NCI-H2107 (cell line): ENCODE results near the gene MB.
"Not testable (repeated sequence)": the region's sequence is repeated elsewhere in the genome, so short reads cannot be mapped to it uniquely, and the experiment has no call there.

Source experiments
- DNase-seq: peaks from one replicate; lab custom pipeline; 2025; lab: John Stamatoyannopoulos, UW

The MB gene

DNA sequence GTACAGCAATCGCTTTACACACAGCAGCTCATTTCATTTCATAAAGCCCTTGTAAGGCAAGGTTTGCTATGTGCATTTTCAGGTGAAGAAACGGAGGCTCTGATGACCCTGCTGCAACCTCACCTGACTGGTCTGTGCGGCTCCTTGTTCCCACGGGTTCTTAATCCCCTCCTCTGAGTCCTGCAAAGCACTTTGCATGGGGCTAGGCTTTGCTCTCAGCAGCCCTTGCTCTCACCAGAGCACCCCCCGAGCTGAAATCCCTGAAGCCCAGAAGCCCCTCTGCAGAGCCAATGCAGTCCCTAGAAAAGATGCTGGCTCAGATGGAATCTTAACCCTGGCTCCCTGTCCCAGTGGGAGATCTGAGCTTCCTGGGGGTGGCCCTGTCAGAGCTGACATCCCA is 20.1 kb upstream of the MB start:
- DNase-seq: no peak

DNA sequence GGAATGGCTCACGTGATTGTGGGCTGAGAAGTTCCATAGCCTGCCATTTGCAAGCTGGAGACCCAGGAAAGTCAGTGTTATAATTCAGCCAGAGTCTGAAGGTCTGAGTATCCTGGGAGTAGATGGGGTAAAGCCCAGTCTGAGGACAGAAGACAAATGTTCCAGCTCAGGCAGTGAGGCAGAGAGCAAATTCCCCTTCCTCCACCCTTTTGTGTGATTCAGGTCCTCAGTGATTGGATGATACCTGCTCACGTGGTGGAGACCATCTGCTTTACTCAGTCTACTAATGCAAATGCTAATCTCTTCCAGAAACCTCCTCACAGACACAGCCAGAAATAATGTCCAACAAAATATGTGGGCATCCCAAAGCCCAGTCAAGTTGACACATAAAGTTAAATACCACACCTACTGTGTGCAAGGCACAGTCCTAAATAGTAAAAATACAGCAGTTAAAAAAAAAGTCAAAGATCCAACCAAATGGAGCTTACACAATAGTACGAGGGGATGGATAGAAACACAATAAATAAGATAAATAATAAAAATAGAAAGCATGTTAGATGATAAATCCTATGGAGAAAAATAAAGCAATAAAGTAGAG is 17.9 kb upstream of the MB start:
- no peak for DNase-seq

DNA sequence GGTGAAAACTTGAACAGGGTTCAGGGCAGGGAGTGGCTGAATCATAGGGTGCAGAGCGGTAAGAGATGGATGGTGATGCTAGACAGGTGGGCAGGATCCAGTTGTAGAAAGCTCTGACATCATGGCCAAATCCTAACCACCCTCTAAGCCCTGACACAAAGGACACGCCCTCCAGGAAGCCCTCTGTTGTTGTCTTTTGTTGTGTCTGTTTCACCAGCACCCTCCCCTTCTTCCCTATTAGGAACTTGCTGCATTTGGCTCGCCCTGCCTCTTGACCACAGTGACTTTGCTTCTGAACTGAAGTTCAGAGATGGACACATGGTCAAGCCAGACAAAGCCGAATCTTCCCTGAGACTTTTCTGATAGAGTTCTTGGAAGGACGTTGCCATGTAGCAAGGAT is 16.9 kb upstream of the MB start:
- no peak for DNase-seq

DNA sequence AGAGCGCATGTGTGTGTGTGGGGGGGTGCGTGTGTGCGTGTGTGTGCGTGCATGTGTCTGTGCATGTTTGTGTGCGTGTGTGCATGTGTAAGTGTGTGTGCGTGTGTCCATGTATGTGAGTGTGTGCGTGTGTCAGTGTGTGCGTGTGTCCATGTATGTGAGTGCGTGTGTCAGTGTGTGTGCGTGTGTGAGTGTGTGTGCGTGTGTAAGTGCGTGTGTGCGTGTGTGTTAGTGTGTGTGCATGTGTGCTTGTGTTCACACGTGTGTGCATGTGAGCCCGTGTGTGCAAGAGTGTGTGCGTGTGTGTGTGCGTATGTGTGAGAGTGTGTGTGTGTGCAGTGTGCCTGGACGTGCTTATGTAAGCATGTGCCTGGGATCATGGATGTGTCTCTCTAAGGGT is 16.4 kb upstream of the MB start:
- no peak for DNase-seq

DNA sequence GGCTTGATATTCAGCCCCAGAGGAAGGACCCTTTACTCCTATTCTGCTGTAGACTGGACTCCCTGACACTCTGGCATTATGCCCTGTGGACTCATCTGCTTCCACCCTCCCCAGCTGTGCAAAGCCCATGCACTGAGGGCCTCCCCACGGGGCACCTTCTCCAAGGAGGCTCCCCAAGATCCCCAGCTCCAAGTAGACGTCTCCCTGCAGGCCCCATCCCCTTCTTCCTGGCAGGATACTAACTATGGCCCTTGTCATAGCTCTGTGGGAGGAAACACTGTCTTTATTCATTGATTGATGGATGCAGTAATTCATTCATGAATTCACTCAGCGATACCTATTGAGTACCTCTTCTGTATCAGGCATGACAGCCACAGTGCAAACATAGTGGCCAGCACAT is 15.8 kb upstream of the MB start:
- DNase-seq: no peak

DNA sequence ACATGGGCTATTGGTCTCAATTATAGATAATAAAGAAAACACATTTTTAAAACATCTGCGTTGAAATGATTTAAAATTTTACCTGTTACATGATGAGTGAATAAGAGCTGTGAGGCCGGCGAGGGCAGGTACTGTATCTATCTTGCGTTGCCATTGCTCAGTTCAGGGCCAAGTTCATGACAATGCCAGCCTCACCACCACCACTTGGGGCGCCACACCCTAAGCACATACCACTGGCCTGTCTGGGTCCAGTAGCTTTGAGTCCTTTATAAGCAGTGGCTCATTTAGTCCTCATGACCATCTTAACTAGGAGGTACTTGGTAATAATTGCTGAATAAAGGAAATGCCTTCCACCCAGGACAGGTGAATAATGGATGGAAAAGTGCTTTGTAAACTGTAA is 14.5 kb upstream of the MB start:
- DNase-seq: no peak

DNA sequence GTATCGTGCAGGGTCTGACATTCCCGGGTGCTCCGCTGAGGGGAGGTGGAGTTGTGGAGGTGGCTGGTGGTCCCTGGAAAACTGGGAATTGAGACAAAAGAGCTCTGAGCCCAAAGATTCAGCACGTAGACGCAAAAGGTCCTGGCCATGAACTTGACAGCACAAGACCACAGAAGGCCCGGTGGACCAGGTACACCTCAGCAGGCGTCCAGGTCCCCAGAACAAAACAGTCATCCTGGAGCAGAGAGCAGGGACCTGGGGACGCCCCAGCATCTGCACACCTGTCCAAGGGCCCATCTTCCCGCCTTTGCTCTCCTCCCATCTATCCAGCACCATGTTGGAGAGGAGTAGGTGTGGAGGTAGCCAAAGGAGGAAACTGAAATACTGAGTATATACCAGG is 13.8 kb upstream of the MB start:
- DNase-seq: no peak

DNA sequence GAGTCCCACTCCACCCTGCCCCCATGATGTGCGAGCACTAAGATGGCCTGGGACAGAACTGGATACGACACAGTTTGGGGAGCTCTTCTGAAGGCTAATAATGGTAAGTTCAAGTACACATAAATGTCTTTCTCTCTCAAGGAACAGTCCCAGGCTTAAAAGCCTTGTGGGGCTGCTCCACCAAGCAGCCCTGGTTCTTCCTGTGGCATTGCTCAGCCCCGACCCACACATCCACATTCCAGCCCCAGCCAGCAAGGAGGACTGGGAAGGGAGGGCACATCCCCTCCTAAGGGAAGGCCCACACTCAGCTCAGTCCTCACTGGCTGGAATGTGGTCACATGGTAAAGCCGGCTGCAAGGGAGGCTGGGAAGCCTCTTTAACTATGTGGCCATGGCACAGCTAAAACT is 13.3 kb upstream of the MB start:
- DNase-seq: no peak

DNA sequence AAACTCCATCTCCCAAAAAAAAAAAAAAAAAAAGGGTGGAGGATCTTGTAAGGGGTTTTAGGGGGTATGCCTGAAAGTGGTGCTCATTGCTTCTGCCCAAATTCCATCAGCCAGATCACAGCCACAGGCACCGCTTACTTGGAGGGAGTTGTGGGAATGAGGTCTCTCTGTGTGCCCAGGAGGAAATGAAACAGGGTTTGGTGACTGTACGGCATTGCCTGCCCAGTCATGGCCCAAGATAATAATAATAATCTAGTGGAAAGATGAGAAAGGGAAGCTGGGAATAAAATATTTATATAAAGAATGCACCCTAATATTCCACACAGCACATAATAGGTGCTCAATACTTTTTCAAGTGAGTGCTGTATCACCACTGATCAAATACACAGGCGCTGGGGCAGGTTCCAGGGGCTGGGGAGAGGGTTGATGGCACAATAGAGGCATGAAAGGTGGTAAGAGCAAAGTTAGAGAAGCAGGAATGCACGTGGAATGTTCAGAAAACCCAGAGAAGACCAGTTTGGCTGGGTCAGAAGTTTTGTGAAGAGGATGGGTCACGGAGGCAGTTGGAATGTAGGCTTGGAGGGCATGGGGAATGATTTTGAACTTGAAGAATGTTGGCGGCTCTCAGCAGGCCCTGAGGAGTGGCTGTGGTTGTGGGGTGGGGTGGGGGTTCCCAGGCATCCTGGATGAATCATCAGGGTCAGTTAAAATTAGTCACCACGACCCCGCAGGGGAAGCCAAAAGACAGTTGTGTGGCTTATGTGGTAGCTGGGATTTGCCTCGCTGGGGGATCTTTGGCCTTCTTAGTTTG is 12.5 kb upstream of the MB start:
- no peak for DNase-seq

DNA sequence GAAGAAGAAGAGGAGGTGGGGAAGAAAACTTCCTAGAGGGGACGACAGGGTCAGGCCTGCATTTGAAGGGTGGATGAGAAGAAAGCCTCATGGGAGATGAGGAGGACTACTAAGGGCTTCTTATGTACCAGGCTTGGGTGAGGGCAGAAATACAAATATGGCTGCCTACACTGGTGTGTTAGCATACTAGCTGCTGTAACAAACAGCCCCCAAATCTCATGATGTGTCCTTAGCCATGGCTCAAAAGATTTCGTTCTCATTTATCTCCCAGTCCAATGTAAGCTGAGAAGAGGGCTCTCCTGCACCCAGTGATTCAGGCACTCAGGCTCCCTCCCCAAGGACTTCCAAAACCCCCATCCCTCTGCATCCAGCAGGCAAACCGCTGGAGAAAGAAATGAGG is 11.6 kb upstream of the MB start:
- no peak for DNase-seq

DNA sequence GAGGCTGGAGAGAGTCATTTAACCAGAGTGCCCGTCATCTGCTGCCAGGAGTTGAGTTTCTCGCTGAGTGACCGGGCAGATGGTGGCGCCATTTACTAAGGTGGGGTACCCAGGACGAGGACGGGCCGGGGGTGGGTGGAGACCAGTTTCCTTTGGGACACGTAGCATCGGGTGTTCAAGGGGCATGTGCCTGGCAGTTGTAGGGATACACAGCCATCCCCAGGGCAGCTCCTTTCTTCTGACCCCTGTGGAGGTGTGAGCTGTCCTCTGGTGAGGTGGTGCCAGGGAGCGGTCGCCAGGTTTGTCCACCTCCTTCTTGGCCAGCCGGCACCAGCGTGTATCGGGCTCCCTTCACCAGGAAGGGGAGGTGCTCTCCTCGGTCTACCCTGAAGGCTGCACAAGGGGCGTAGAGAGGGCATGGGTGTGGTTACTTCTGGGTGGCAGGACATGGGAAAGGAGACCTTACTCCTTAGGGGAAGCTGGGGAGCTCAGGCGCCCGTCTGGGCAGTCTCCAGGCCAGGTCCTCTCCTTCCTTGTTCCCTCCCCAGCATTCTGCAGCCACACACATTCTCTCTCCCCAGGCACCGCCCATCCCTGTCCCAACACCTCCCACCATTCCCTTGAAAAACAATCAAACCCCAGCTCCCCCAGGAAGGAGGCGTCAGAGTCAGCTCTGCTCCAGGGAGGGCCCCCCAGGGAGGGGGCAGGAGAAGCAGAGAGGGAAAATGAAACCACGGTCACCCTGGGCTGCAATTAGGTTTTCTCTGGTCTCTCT is 10.3 kb upstream of the MB start:
- peak; percentile 55 for DNase-seq

DNA sequence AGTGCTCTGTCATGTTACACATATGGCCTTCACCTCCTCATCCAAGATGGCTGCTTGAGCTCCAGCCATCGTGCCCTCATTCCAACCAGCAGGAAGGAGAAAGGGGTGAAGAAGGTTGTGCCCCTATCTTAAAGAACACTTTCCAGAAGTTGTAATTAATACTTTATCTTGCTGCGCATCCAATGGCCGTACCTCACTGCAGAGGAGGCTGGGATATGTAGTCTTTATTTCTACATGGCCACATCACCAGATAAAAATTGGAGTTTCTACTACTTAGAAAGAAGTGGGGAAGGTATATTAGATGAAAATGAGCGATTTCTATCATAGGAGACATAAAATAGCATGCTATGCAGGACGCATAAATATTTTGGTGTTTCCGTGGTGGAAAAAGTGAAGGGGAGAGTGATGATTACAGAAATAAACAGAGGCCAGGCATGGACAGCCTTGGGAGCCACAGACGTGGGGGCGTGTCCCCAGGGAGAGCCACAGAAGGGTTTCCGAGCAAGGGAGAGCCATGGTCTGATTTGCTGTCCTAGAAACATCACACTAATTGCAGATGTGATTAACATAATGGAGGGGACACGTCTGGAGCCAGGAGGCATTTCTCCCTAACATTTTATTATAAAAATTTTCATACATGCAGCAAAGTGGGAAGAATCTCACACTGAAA is 8.8 kb upstream of the MB start:
- DNase-seq: no peak

DNA sequence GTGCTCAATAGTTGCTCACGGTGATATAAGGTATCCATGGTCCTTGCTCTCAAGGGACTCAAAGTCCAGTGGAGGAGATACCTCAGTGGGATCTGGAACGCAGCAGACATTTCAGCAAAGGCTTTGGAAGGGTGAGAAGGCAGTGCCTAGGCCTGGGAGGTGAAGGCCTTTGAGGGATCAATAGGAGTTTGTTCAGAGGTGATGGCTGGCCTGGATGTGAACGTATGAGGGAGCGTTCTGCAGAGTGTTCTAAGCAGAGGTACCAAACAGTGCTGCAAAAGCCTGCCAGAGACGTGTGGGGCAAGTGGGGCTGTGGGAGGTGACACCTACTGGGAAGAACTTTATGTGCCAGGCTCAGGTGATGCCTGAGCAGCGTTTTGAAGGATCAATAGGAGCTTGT is 7.4 kb upstream of the MB start:
- DNase-seq: no peak

DNA sequence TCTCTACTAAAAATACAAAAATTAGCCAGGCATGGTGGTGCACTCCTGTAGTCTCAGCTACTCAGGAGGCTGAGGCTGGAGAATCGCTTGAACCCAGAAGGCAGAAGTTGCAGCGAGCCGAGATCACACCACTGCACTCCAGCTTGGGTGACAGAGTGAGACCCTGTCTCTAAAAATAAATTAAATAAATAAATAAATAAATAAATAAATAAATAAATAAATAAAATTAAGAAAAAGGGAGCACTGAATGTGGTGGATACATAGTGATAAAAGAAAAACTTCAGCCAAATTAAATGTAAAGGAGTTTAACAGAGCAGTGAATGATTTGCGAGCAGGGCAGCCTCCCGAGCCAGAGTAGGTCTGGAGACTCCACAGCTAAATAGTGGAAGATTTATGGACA is 6.8 kb upstream of the MB start:
- not testable (repeated sequence) for DNase-seq

DNA sequence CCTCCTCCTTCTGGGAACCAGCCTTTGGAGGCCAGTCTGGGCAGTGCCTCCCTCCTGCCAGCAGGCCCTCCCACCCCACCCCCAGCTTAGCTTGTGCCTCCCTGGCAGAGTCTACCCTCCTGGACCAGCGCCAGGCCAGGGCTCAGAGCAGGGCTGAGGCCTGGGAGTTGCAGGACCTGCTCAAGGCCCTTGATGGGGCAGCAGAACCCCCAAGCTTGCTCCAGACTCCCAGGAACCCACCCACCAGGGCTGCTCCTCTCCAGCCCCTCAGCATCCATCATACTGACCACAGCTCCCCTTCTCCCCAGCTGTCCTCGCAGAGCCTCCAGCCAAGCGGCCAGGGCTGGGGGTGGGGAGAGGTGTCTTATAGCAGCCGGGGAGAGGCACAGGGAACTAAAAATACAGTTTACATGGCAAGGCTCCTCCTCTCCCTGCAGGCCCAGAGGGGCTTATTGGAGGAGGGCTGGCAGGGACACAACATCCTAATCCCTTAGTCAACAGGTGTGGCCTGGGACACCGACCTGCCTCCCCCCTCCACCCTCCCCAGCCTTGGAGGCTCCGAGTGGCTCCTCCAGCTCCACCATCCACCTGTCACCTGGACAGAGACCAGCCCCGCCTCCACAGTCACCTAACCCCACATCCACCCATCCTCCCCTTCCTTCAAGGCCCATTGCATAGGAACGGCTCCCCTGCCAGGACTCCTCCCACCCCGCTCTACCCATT is 5.2 kb upstream of the MB start:
- peak; percentile 49 for DNase-seq

DNA sequence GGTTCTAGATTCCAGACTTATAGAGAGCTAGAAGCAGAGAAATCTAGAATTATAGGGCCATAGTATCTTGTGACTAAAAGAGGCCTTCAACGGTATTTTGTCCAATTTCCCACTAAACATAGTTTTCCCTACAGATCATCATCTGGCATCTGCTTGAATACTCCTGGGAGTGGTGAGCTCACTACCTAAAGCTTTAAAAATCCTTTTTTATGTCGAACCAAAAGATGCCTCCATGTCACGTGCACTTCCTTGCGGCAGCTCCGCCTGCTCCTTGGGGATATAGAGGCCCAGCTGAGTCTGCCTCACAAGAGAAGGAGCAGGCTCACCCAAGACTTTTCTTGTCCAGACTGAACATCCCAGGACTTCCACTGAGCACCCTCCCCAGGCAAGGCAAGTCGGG is 4.3 kb upstream of the MB start:
- DNase-seq: no peak

DNA sequence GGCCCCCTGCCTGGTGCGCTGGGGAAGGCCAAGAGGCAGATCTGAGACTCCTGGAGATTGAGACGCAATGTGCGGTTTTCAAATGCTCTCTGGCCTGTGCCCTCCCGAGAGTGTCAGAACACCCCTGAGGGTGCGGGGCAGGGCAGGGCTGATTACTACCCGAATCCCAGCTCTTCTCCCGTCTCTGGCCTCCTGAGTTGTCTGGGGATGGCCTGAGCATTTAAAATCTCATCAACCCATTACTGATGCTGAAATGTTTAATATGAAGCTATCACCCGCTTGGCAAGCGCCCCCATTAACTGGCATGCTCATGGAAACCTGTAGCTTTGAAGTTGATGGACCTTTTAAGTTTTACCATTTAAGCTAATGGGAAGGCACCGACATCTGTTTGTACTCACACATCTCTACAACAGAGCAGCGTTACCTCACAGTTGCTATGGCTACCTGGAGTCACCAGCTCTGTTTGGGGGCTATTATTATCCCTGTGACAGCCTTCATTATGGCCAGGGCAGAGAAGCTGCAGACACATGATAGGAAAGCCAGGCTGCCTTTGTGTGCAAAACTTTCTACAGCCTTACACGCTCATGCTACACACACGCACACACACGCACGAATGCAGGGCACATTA is 3.6 kb upstream of the MB start:
- DNase-seq: no peak

DNA sequence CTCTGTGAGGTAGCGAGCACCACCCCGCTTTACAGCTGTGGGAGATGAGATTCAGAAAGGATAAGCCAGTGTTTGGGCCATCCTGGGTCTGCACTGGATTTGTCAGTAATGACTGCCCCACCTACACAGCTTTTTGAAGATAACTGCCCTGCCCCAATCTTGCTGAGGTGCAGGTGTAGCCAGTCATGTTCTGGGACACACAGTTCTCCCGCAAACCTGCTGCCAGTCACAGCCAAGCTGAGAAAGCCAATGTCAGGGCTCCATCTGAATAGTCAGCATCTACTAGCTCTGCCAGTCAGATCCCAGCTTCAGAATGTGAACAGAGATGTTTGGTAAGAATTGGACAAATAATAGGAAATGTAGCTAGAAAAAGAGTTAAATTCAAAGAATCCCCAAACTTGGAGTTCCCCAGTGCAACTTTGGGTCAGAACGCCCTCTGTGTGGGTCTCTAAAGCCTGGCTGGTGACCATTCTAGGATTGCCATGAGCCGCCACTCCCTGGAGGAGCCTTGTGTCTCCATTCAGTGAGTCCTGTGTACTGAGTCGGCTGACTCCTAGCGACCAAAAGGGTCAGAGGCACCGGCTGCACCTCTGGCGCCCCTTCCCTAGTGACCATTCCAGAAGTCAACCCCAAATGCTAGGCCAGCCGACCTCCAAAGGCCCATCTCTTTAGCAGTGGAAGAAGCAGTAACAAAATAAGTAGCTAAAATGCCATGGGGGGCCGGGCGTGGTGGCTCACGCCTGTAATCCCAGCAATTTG is 2.4 kb upstream of the MB start:
- DNase-seq: no peak

DNA sequence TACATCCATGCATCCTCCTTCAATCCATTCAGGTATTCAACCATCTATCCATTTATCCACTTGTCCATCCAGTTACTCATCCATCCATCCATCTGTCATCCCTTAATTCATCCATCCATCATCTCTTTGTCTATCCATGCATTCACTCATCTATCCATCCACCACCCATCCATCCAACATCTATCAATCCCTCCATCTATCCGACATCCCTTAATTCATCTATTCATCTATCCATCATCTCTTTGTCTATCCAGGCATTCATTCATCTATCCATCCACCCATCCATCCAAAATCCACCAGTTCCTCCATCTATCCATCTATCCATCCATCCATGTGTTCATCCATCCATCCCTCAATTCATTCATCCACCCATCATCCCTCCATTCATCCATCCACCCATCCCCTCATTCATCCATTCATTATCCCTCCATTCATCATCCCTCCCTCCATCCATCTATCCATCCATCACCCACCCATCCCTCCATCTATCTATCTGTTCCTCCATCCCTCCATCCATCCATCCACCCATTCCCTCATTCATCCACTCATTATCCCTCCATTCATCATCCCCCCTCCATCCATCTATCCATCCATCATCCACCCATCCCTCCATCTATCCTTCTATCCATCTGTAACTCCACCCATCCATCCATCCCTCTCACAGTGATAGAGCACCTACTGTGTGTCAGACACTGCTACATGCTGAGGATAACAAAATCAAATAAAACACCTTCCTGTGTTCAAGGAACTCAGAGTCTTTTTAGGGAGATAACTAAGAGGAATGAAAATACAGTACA is 1.5 kb upstream of the MB start:
- no peak for DNase-seq

DNA sequence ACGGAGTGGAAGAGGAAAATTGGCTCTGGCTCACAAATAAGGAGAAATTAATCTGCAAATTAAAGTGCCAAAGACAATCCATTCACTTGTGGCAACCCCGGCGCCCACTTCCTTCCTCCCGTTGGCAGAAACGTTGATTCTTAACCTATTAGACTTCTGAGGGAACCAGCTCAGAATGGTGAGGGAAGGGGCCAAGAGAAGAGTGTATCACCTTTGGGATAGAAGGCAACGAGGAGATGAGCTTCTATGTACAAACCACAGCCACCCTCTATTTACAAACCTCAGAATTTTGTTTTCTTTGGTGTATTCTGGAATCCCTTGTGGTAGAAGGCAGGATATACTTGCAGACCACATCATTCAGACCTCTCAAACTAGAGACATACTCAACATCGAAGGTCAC is 1.1 kb downstream of the MB start:
- DNase-seq: no peak
